GM12878 (cell line): ENCODE measurements around the gene RFPL2. TPM values are rescaled to one million over a fixed set of nuclear protein-coding genes. Genes with fewer than 3 reads are reported as not detected.

Experiments
- ATAC-seq: fragments of 200-7000 bp; cut with Tn5 transposase; 3 replicates; pipeline ENCODE4 v1.9.1; 2020; ENCODE audit warnings: mild to moderate bottlenecking, moderate library complexity
- BruUV-seq: library from RNA; stranded (reverse); fragments of 400-500 nt; replicated peaks from 2 replicates; lab custom pipeline; 2021; lab: Mats Ljungman, UMichigan
- CTCF ChIA-PET: fragments of 300-600 bp; sonication (Branson Sonifier 250); formaldehyde crosslinking; extraction: SDS; loops from one replicate; lab custom pipeline; 2021; ENCODE audit warnings: inconsistent platforms; lab: Yijun Ruan, JAX
- POLR2A ChIA-PET: fragments of 350-600 bp; formaldehyde crosslinking; extraction: SDS; loops from one replicate; lab custom pipeline; 2021; ENCODE audit warnings: inconsistent platforms; lab: Charles Lee
- RAD21 ChIA-PET: fragments of 300-600 bp; sonication (Branson Sonifier 250); formaldehyde crosslinking; loops from one replicate; lab custom pipeline; 2023; ENCODE audit warnings: antibody characterized with exemption; ENCODE audit not compliant: unreplicated experiment; lab: Charles Lee
- SMC1A ChIA-PET: fragments of 300-600 bp; sonication (Branson Sonifier 250); formaldehyde crosslinking; loops from one replicate; lab custom pipeline; 2023; ENCODE audit not compliant: unreplicated experiment, uncharacterized antibody; lab: Charles Lee
- DNase-seq: peaks from one replicate; pipeline ENCODE4 v3.0.0-alpha.2; 2011; ENCODE audit warnings: low read depth, low spot score
- FAIRE-seq: peaks from 3 replicates; lab custom pipeline; 2011; peaks lifted over from hg19 to GRCh38; lab: Jason Lieb, UNC
- H2AFZ ChIP-seq: 2 replicates; pipeline ENCODE4 v1.6.0; 2011; ENCODE audit warnings: low read depth, low read length, control low read depth; ENCODE audit not compliant: control insufficient read depth
- H3K27ac ChIP-seq: 2 replicates; pipeline ENCODE4 v1.5.1; 2011; ENCODE audit warnings: control low read depth; ENCODE audit not compliant: control insufficient read depth, insufficient read depth
- H3K27me3 ChIP-seq, 2 experiments: replicated peaks in 1 of 2; 2 replicates each; pipeline versions ENCODE4 v1.6.0 to v1.6.1; 2011; ENCODE audit warnings: low read length in 1 of 2; ENCODE audit not compliant: control insufficient read depth in 2 of 2, insufficient read depth in 2 of 2
- H3K36me3 ChIP-seq, 2 experiments: 2 replicates each; pipeline ENCODE4 v1.5.1; 2011; ENCODE audit warnings: low read length in 1 of 2; ENCODE audit not compliant: control insufficient read depth in 2 of 2, insufficient read depth in 2 of 2
- H3K4me1 ChIP-seq: 2 replicates; pipeline ENCODE4 v1.6.1; 2011; ENCODE audit warnings: mild to moderate bottlenecking, low read length, moderate library complexity, mixed read lengths; ENCODE audit not compliant: control insufficient read depth, insufficient read depth
- H3K4me2 ChIP-seq: 2 replicates; pipeline ENCODE4 v1.6.0; 2011; ENCODE audit warnings: control low read depth; ENCODE audit not compliant: control insufficient read depth, insufficient read depth
- H3K4me3 ChIP-seq: fragments of 200-600 bp; sonication (generic); 2 replicates; pipeline ENCODE4 v1.5.1; 2016
- H3K79me2 ChIP-seq: 2 replicates; pipeline ENCODE4 v1.6.0; 2011; ENCODE audit warnings: low read length; ENCODE audit not compliant: control insufficient read depth, insufficient read depth
- H3K9ac ChIP-seq: 2 replicates; pipeline ENCODE4 v1.8.0; 2011; ENCODE audit warnings: low read length, control low read depth, mixed read lengths; ENCODE audit not compliant: control insufficient read depth, insufficient read depth
- H3K9me3 ChIP-seq: replicated peaks from 3 replicates; pipeline ENCODE4 v1.5.1; 2011; ENCODE audit warnings: mild to moderate bottlenecking, low read length; ENCODE audit not compliant: control insufficient read depth, insufficient read depth
- H4K20me1 ChIP-seq: 2 replicates; pipeline ENCODE4 v1.6.0; 2011; ENCODE audit not compliant: control insufficient read depth, insufficient read depth
- BMI1 ChIP-seq: fragments of 450-650 bp; IDR thresholded peaks from 2 replicates; pipeline ENCODE4 v1.6.1; 2016; ENCODE audit warnings: mild to moderate bottlenecking, moderate library complexity, borderline replicate concordance
- ESRRA ChIP-seq: IDR thresholded peaks from 2 replicates; pipeline ENCODE4 v1.6.1; 2012; ENCODE audit warnings: mild to moderate bottlenecking, low read length, improper control_type of control experiment
- KLF5 ChIP-seq: fragments of 450-650 bp; IDR thresholded peaks from 2 replicates; pipeline ENCODE4 v1.6.1; 2014; ENCODE audit warnings: mild to moderate bottlenecking; ENCODE audit not compliant: partially characterized antibody
- RCOR1 ChIP-seq: conservative IDR thresholded peaks from 2 replicates; pipeline ENCODE4 v1.6.1; 2012; ENCODE audit warnings: low read depth, low read length, improper control_type of control experiment
- SP1 ChIP-seq: IDR thresholded peaks from one replicate; pipeline ENCODE4 v1.6.1; 2011; ENCODE audit warnings: low read depth, low read length
- ZNF207 ChIP-seq: fragments of 450-650 bp; IDR thresholded peaks from 2 replicates; pipeline ENCODE4 v1.6.1; 2014; ENCODE audit warnings: antibody characterized with exemption, mild to moderate bottlenecking, borderline replicate concordance
- WGBS: methylation state at CpG from one replicate; pipeline ENCODE4 v1.1.6; 2016; ENCODE audit warnings: low lambda C conversion rate; ENCODE audit not compliant: insufficient replicate concordance, insufficient coverage; ENCODE audit errors: missing lambda C conversion rate; 5-methylcytosine and 5-hydroxymethylcytosine counted together
- in situ Hi-C: fragments of 300-500 bp; cut with MboI; formaldehyde crosslinking; loops from 9 replicates; pipeline ENCODE4 v1.14.3; 2018; ENCODE audit warnings: mixed read lengths
- intact Hi-C: fragments of 100-400 bp; cut with micrococcal nuclease; formaldehyde crosslinking; loops from one replicate; pipeline ENCODE4 v1.14.2; 2022; ENCODE audit not compliant: unreplicated experiment
- polyA plus RNA-seq, 11 experiments: library from polyadenylated mRNA; depleted of rRNA in 4 of 11; unstranded in 6 of 11; stranded (reverse) in 5 of 11; fragments of >200 nt; fragmentation: Nextera tagmentation in 4 of 11; fragmentation: Illumina TruSeq in 1 of 11; extraction: Ambion mirVana in 4 of 11; extraction: Trizol in 1 of 11; gene quantifications; 1 replicate in 1 of 11; 2 replicates in 10 of 11; pipeline versions ENCODE4 v1.2.1 to v1.2.3, GENCODE V29; 2011 to 2016; ENCODE audit warnings: inconsistent platforms in 2 of 11, missing spikeins in 2 of 11, low read depth in 1 of 11
- total RNA-seq, 4 experiments: library from RNA; depleted of rRNA in 3 of 4; stranded (reverse); fragments of >200 nt in 3 of 4; fragmentation: Illumina TruSeq in 1 of 4; extraction: Trizol in 1 of 4; gene quantifications; 2 replicates each; pipeline versions ENCODE4 v1.2.1 to v1.2.3, GENCODE V29; 2013 to 2021

RFPL2 gene
- total and polyA plus RNA-seq, 10 of the 15 experiments (the other 5 are each of a cell fraction or from before 2014, with no cell fraction given), result not detected

DNA sequence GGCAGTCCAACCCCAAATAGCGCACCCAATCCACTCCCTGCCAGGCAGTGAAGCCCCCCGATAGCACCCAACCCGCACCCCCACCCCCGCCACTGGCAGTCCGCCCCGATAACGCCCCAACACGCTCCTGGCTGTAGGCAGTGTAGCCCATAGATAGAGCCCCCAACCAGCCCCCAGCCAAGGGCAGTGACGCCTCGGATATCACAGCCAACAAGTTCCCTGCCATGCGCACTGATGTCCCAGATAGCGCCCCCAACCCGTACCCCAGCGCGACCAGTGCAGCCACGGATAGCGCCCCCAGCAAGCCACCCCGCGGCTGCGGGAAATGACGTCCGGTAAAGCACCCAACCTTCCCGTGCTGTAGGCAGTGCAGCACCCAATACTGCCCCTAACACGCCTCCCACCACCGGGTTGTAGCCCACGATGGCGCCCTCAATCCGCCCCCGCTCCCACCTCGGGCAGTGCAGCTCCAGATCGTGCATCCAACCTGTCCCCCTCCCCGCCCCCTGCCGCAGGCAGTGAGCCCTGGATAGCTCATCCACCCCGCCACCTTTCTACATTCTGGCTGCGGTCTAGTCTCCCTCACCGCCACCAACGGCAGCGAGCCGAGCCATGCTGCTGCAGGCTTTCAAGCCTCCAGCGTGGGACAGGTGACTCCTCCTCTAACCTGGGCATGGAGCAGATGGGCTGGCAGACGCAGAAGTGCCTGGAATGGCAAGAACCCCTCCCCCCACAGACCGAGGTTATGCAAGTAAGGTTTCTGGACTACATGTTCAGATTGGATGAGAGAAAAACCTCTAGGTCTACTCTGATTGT, 625 bp downstream of the RFPL2 start (continued):
- TF ChIP-seq RCOR1, result no peak
- no peak for TF ChIP-seq KLF5
- TF ChIP-seq BMI1, result no peak
- TF ChIP-seq ESRRA, result no peak

DNA sequence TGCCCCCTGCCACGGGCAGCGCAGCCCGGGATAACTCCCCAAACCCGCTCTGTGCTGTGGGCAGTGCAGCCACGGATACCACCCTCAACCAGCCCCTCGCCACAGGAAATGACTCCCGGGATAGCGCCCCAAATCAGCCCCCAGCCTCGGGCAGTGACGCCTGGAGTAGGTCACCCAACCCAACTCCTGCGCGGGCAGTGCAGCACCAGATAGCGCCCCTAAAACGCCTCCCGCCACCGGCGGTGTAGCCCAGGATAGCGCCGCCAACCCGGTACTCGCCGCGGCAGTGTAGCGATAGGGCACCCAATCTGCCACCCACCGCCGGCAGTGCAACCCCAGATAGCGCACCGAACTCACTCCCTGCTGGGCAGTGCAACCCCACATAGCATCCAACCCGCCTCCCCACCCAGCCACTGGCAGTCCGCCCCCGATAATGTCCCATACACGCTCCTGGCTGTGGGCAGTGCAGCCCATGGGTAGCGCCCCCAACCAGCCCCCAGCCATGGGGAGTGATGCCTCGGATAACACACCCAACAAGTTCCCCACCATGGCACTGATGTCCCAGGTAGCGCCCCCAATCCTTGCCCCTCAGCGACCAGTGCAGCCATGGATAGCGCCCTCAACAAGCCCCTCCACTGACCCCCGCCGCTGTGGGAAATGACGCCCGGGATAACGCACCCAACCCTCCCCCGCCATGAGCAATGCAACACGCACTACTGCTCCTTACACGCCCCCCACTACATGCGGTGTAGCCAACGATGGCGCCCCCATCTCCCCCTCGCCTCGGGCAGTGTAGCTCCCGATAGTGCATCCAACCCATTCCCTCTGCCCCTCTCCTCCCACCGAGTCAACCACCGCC, 1.5 kb downstream of the RFPL2 start:
- no peak for TF ChIP-seq SP1
- TF ChIP-seq ZNF207, result no peak
- no peaks in the 10 kb centered on the region for H3K36me3 ChIP-seq
- no peak overlapping the region for H3K4me3 ChIP-seq
- 43% methylated on average over 37 of the region's 53 CpGs for WGBS
- H3K9ac ChIP-seq, result no peak overlapping the region
- intact Hi-C loops (loop anchor here (5.0 to 10.0 kb wide), 2 partner anchors 99 to 269 kb away; partner anchors contain the start of gene FBXO7), in situ Hi-C loops (no loop called here)
- FAIRE-seq, result no peak
- no TSS peak for BruUV-seq
- DNase-seq, result no peak
- RAD21 ChIA-PET, result no interaction called here
- no peaks in the 10 kb centered on the region for H3K9me3 ChIP-seq
- CTCF ChIA-PET, result no interaction called here
- POLR2A ChIA-PET, result no interaction called here
- no peak overlapping the region for H3K27ac ChIP-seq
- no peaks in the 10 kb centered on the region for H4K20me1 ChIP-seq
- H3K4me1 ChIP-seq, result no peaks in the 10 kb centered on the region
- no peak for ATAC-seq
- no peaks in the 10 kb centered on the region for H3K79me2 ChIP-seq
- no peak overlapping the region for H2AFZ ChIP-seq
- H3K4me2 ChIP-seq, result no peak overlapping the region
- SMC1A ChIA-PET, result no interaction called here
- peaks cover 0 to 4% of the 10 kb centered on the region in 2 experiments; a peak in 2 of 4 replicates for H3K27me3 ChIP-seq
